ENCODE results near the gene SNX3.
"Not testable (repeated sequence)": the region's sequence is repeated elsewhere in the genome, so short reads cannot be mapped to it uniquely, and the experiment has no call there.

Gene SNX3
- 31.4 to 79.7 (median 73.4) reads per million in 3 experiments for total RNA-seq

- peak; percentile 90 for DNase-seq
Measured at GRCh38 chr6:108260809-108261569, at the start of gene SNX3. Gene SNX3, minus strand, starts transcription at chr6:108261040. Its CDS starts 119 bp downstream, at chr6:108260921.

- DNase-seq = no peak
Measured at GRCh38 chr6:108309844-108310243, 49.0 kb upstream of the SNX3 start.

- DNase-seq = not testable (repeated sequence)
Measured at GRCh38 chr6:108308641-108309040, 47.8 kb upstream of the SNX3 start.

GRCh38 chr6:108304646-108305045 is 43.8 kb upstream of the SNX3 start:
- DNase-seq = no peak

GRCh38 chr6:108302386-108302785 is 41.5 kb upstream of the SNX3 start:
- DNase-seq = no peak

GRCh38 chr6:108295676-108296075 is 34.8 kb upstream of the SNX3 start:
- no peak for DNase-seq

GRCh38 chr6:108294727-108295625 is 34.1 kb upstream of the SNX3 start, which contains the start of gene AFG1L:
Gene AFG1L, plus strand, starts transcription at chr6:108295054. Its CDS starts 26 bp downstream, at chr6:108295080.
- DNase-seq = peak; percentile 85

- DNase-seq = no peak
Measured at GRCh38 chr6:108294297-108294726, 33.5 kb upstream of the SNX3 start.

- no peak for DNase-seq
Measured at GRCh38 chr6:108293527-108294296, 32.9 kb upstream of the SNX3 start.

- not testable (repeated sequence) for DNase-seq
Measured at GRCh38 chr6:108292561-108292960, 31.7 kb upstream of the SNX3 start.

- no peak for DNase-seq
Measured at GRCh38 chr6:108291091-108291490, 30.3 kb upstream of the SNX3 start.

GRCh38 chr6:108288742-108289141 is 27.9 kb upstream of the SNX3 start:
- no peak for DNase-seq

- DNase-seq = no peak
Measured at GRCh38 chr6:108287373-108287772, 26.5 kb upstream of the SNX3 start.

GRCh38 chr6:108286366-108286765 is 25.5 kb upstream of the SNX3 start:
- no peak for DNase-seq

- DNase-seq = no peak
Measured at GRCh38 chr6:108285381-108285780, 24.5 kb upstream of the SNX3 start.

GRCh38 chr6:108277831-108278230 is 17.0 kb upstream of the SNX3 start:
- DNase-seq = no peak

- DNase-seq = no peak
Measured at GRCh38 chr6:108277295-108277694, 16.5 kb upstream of the SNX3 start.

GRCh38 chr6:108275976-108276375 is 15.1 kb upstream of the SNX3 start:
- no peak for DNase-seq

GRCh38 chr6:108274546-108274945 is 13.7 kb upstream of the SNX3 start:
- DNase-seq = no peak

- DNase-seq = not testable (repeated sequence)
Measured at GRCh38 chr6:108269955-108270354, 9.1 kb upstream of the SNX3 start.

- no peak for DNase-seq
Measured at GRCh38 chr6:108268845-108269244, 8.0 kb upstream of the SNX3 start.

GRCh38 chr6:108263371-108263770 is 2.5 kb upstream of the SNX3 start:
- DNase-seq = no peak
